Right renal pelvis (tissue), 4 donors: ENCODE measurements around the gene SDCBP2. TPM values are rescaled to one million over a fixed set of nuclear protein-coding genes. Genes with fewer than 3 reads are reported as not detected.

Experiments
- DNase-seq, 4 donors: peaks; one replicate each; pipeline ENCODE4 v3.0.0-alpha.2; 2013; ENCODE audit warnings: low read depth in 4 of 4, low spot score in 3 of 4, missing footprints in 1 of 4
- polyA plus RNA-seq, 4 donors: library from polyadenylated mRNA; unstranded; fragments of 120-200 nt; gene quantifications; one replicate each; pipeline ENCODE4 v1.2.1, GENCODE V29; 2013; ENCODE audit not compliant: insufficient read length in 4 of 4

Gene SDCBP2
- polyA plus RNA-seq, 4 donors, result 1.7 to 3.8 (median 2.4) TPM

DNA sequence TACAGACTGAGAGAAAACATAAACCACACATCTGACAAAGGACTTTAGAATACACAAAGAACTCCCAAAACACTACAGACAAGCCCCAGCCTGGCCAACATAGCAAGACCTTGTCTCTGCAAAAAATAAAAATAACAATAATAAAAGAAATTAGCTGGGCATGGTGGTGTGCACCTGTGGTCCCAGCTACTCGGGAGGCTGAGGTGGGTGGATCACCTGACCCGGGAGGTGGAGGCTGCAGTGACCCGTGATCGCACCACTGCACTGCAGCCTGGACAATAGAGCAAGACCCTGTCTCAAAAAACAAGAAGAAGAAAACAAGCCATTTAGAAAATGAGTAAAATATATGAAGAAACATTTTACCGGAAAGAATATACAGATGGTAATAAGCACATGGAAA lies 13.1 kb downstream of the SDCBP2 start:
- no peak for DNase-seq

DNA sequence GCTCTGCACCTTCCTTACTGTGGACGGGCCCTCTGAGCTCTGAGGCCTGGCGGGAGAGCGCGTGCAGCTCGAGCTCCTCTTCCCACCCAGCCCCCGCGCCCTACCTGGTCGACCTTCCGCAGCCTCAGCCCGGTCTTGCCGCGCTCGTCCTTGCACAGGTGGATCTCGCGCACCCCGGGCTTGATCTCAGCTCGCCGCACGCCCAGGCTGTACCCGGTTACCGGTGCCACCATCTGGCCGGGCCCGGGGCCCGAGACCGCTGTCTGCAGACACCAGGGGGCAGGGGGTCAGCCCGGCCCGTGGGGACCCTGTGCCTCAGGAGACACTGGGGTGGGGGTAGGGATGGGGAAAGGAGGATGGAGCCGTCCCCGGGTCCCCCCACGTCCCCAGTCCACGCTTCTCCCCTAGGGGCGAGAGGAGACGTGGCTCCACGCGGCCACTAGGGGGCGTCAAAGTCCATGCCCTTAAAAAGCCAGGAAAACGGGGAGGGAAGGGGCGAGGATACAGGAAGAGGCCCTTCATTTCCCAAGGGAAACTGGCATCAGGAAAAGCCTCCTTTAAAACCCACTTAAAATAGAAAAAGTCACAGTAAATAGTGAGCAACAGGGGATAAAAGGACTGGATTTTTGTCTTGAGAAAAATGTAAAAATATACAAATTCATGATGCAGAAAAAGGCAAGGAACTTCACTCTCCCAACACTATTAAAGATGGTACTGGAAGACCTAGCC lies 15.5 kb downstream of the SDCBP2 start:
- peak; percentile 61 to 71 (median 66) for DNase-seq

DNA sequence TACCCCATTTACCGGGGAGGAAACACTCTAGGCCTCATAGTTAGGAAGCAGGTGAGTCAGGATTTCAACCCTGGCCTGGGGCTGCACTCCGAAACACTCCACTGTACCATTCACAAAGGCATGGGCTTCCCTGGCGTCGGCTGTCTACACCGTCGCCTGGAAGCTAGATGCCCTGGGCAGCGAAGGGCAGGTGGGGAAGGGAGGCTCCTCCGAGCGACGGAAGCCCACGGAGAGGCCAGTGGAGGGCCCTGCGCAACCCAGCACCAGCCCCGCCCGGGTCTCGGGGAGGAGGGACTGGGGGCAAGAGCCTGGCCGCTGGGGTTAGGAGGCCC lies 16.1 kb downstream of the SDCBP2 start:
- DNase-seq, result no peak

DNA sequence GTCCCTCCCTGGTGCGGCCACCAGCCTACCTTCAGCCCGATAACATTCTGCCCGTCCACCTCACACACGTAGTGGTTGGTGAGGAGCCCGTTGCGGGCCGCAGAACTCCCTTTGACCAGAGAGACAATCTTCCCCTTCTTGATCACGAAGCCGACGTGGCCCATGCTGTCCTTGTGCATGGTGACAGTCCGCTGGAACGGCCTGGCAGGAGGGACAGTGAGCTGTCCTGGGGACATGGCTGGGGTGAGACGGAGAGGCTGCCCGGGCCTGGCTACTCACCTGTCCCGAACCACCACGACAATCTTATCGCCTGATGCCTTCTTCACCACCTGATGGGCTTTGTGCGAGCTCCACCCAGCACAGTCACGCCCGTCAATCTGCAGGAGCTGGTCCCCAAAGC lies 16.6 kb downstream of the SDCBP2 start:
- no peak for DNase-seq

DNA sequence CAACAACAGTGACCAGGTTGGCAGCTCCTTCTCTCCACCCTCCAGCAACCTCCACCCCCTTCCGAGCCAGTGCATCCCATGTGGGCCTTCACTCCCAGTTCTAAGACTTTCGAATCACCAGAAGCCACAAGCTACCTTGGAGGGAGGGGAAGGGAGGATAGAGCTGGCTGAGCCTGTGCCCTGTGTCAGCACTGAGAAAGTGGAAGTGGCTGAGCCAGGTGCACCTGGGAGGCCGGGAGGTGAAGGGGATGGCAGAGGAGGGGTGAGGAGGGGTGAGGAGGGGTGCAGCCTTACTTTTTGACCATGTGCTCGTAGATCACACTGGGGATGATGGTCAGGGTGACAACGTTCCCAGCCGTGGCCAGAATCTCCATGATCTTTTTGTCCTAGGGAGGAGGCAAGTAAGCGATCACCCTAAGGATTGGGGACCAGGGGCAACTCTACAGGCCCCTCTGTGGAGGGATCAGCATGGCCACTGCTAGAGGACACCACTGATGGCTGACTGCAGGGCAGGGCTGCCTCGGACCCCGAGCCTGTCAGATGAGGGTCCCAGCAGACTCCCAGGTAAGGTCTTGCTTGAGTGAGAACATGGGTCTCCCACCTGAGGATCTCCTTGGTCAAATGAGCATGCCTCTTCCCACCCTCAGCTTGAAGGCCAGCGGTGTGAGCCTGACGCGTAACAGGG lies 18.3 kb downstream of the SDCBP2 start:
- no peak for DNase-seq

DNA sequence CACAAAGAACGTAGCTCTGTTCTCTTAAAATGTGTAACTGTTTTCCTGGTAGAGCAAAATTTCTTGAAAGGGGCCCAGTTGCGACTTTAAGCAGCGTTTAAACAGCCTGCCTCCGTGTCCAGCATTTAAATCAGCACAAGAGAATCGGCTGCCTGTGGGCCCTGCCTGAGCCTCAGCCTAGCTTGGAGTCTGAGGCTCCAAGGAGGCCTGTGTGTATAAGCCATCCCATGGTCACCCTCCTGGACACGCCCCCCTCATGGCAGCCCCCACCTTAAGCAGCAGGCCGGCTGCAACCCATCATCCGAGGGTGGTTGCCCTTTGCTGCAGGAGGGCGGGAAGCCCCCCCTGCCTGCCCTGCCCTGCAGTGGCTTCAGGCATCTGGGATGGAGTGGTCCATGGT lies 18.9 kb downstream of the SDCBP2 start:
- DNase-seq, result no peak

DNA sequence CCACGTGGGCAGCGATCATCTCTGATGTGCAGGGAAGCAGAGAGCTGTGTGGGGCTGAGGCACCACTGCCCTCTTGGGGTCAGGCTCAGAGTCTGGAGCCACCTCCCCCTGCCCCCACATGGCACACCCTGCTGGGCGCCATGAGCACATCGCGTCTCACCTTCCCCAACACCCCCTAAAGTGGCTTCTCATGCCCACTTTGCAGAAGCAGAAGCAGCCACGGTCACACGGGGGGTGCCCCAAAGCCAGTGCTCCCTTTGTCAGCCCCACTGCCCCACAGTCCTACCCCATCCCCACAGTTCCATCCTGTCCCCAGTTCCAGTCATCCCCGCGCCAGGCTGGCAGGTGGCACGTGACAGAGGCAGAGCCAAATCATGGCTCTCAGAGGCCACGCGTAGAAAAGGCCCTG lies 19.5 kb downstream of the SDCBP2 start:
- no peak for DNase-seq

DNA sequence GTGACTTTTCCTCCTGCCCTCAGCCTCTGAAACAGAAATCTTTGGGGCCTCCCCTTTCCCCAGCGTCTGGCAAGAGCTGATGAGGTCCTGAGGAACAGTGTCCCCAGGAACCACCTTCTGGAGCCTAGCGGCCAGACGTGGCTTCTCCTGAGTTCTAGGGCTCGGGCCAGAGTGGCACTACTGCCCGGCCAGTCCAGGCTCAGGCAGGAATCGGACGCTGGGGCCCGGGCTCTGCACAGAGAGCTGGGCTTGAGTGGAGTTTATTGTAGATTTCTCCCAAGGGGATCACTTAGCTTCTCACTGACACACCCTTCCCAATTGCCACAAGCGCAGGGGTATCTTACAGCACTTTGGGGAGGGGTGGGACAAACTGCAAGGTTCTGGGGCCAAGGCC lies 20.2 kb downstream of the SDCBP2 start:
- no peak for DNase-seq

DNA sequence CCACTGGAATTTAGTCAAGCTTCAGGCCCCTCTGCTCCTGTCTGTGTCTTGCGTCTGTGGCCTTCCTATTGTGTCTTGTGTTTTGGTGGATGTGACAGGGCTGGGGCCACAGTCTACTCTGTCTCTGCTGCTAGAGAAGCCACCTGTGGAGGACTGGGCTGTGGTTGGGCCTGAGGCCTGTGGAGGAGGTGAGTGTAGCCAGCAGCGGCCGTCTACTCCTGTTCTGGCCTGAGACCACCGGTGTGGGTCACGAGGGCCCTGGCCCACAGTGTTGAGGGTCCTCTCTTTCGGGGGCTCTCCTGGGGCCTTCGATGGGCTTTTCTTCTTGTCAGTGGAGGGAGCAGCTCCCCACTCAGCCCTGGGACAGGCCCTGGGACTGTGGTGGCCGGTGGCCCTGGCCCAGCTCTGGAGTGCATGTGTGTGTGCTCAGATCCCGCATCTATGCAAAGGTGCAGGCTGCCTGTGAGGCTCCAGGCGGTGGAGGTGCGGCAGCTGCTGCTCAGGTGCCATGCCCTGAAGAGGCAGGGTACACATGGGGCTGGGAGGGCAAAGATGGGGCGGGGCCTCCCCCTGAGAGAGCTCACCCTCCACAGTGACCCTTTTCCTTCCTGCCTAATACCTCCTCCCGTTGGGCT lies 20.8 kb downstream of the SDCBP2 start:
- no peak for DNase-seq

DNA sequence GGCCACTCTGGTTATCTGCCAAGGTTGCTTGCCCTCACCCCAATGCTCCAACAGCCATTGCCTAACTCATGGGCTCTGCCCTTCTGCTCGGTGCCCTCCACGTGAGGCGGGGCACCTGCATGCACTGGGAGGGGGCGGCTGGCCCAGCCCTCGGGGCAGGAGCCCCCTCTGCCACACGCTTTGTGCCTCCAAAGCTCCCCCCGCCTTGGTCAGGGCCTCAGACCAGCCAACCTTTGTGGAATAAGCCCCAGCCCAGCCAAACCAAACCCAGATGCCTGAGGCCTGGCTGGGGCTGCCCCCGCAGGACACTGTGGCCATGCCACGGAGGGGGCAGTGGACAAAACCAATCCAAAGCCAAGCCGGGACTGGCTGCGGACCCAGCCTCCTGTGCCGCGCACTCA lies 21.4 kb downstream of the SDCBP2 start:
- no peak for DNase-seq

DNA sequence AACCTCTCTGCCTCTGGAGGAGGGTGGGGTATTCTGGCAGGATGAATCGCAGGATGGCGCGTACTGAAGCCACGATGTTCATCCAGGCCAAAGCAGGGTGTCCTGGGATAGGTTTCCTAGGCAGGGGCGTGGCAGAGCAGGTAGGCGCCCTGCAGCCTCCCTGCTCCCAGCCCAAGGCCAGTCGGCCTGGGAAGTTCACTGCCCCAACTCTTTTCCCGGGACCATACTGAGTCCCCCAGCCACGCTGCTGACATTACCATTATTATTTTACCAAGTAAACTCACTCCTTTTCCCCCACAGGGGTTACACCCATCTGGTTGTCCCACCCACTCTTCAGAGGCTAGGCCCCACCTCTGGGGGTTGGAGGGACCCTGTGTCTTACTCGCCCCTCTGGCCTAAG lies 21.8 kb downstream of the SDCBP2 start:
- DNase-seq, result no peak

DNA sequence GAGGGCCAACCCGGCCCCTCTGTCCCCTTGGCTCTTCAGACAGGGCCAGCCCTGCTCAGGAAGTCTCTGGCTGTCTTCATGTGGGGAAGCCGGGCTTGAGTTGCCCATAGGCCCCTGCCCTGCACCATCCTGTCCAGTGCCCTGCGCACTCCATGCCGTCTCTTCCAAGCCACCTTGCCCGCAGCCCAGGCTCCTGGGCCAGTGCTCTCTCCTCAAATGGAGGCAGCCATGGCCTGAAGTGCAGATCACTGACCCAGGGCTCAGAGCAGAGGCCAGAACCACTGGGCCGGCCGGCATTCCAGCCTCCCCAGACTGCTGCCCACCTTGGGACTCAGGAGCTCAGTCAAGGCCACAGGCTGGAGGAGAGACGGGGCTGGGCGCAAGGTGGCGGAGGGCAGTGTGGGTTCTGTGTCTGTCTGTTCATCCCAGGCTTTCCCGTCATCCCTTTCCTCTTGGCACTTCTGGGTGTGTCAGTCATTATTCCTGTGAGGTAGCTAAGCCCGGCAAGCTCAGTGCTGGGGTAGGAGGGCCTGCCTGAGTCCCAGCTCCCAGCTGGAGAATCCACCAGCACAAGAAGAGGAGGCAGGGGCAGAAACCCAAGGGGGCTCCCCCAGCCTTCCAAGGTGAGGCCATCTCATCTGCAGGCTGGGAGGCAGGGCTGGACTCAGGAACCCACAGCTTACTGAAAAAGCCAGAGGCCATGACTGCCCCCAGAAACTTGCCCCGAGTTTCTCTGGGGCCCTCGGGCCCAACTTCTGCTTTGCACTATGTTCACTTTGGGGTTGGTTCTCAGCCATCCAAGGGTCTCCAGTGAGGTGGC lies 22.4 kb downstream of the SDCBP2 start:
- DNase-seq, result no peak

DNA sequence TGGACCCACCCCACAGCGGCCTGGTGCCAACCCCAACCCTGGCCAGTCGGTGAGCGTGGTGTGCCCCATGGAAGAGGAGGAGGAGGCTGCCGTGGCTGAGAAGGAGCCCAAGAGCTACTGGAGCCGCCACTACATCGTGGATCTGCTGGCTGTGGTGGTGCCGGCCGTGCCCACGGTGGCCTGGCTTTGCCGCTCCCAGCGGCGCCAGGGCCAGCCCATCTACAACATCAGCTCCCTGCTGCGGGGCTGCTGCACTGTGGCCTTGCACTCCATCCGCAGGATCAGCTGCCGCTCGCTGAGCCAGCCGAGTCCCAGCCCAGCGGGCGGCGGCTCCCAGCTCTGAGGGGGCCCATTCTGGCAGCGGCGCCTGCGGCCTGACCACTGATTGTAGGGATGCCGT lies 23.2 kb downstream of the SDCBP2 start:
- DNase-seq, result no peak

DNA sequence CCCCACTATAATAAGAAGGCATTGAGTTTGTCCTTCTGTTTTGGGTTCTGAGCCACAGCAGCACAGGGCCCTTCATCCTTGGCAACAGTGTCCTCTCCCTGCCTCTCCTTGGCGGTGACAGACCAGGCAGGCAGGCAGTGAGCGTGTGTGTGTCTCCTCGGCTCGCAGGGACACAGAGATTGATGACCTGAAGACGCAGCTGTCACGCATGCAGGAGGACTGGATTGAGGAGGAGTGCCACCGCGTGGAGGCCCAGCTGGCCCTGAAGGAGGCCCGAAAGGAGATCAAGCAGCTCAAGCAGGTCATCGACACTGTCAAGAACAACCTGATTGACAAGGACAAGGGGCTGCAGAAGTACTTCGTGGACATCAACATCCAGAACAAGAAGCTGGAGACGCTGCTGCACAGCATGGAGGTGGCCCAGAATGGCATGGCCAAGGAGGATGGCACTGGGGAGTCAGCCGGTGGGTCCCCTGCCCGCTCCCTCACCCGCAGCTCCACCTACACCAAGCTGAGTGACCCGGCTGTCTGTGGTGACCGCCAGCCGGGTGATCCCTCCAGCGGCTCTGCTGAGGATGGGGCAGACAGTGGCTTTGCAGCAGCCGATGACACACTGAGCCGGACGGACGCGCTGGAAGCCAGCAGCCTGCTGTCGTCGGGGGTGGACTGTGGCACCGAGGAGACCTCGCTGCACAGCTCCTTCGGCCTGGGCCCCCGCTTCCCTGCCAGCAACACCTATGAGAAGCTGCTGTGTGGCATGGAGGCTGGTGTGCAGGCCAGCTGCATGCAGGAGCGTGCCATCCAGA lies 24.0 kb downstream of the SDCBP2 start:
- no peak for DNase-seq

DNA sequence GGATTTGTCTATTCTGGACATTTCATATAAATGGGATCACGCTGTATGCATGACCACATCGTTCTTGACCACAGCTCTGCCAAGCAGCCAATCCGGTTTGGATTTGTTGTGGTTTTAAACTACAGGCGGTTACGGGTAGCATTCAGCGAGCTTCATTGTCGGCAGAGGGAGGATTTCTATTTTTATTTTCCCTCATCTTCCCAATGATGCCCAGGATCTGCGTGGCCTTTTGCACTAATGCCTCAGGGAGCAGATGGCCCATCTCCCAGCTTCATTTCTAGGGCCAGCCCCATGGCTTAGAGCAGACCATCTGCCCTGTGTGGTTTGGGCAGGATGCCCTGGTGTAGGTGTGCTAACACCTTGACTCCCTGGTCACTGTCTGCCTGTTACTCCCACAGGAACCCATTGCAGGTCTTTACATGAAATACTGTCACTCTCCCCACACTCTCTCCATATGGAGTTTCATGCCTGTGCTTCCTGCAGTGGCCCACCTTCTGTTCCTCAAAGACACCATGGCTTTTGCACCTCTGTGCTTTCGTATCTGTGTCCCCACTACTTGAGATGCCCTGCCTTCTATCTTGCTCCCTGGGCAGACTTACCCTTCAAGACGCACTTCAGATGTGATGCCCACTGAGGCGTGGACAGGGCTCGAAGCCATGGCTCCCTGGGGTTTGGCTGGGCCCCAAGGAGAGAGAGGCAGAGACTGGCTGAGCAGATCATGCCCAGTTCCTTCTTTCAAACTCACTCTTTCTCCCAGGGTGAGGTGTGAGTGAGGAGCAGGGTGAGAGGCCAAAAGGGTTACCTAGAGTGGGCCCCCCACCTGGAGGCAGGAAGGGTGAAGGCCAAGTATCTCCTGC lies 26.0 kb downstream of the SDCBP2 start:
- no peak for DNase-seq

DNA sequence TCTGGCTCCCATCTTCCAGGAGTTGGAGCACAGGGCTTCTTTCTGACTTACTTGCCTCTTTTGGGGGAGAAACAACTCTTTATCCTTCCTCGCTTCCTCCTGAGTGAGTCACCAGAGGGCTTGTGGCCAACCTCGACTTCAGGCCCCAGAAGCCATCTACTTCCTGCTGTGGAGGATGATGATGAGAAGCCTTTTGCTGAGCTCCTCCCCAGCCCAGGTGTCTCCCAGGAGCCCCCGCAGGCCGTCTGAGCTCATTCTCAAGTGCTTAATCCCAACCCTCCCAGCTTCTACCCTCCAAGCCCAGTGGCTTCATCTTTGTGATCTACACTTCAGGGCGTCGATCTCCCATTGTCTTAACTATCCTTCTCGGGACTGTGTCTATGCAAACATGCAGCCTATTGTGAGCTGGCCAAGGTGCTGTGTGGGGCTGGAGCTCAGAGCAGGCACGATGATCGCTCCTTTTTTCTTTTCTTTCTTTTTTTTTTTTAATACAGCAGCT lies 27.9 kb downstream of the SDCBP2 start:
- DNase-seq, result no peak

DNA sequence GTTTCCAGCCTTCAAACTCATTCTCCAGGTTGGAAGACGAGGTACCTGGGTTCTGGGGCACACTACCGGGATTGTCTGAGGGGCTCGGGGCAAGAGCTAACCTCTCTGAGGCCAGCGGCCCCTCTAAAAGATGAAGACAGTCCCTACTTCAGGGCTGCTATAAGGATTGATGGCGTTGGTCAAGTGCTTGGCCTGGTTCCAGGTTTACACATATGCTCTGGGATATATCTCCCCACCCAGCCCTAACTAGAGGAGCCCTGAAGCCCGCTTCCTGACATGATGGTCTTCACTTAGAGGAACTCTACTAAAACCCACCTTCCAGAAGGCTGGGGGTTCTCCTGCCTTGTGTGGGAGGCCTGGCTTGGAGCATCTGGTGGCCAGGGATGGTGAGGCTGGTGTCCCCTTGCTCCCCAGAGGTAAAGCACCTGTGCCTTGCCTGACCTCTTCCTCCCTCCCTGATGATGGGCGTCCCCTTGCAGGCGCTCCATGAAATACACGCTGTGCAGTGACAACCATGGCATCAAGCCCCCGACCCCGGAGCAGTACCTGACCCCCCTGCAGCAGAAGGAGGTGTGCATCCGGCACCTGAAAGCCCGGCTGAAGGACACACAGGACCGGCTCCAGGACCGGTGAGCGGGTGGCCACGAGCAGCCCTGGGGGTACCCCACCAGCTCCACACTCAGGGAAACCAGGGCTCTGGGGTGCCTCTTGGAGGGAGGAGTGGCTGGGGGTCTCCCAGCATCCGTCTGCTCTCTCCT lies 28.7 kb downstream of the SDCBP2 start:
- no peak for DNase-seq

DNA sequence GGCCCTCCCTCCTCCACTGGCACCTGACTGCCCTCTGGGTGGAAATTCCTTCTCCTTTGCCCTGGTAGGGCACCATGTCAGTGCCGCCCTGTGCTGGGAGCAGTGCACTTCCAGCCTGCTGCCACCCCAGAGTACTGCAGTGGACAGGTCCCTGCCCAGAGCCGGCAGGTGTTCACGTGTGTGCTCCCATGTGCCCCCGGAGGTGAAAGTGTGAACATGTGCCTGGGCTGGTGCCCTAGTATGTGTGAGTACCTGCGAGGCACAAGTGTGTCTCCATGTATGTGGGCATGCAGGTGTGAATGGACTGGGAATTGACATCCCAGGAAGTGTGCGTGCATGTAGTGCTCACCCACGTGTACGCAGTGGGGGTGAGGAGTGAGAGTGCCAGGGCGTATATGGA lies 29.4 kb downstream of the SDCBP2 start:
- no peak for DNase-seq
